CD4-positive, alpha-beta T cell treated with Interleukin-17A for 1 hour (primary cell): ENCODE measurements around the gene FUT8.
"Not testable (repeated sequence)": the region's sequence is repeated elsewhere in the genome, so short reads cannot be mapped to it uniquely, and the experiment has no call there.

Experiments used
- DNase-seq: peaks from one replicate; pipeline ENCODE4 v3.0.0-alpha.2; 2020

The FUT8 gene

GRCh38 chr14:65419593-65420252, 7.2 kb downstream of the FUT8 start:
- DNase-seq, result no peak

DNA sequence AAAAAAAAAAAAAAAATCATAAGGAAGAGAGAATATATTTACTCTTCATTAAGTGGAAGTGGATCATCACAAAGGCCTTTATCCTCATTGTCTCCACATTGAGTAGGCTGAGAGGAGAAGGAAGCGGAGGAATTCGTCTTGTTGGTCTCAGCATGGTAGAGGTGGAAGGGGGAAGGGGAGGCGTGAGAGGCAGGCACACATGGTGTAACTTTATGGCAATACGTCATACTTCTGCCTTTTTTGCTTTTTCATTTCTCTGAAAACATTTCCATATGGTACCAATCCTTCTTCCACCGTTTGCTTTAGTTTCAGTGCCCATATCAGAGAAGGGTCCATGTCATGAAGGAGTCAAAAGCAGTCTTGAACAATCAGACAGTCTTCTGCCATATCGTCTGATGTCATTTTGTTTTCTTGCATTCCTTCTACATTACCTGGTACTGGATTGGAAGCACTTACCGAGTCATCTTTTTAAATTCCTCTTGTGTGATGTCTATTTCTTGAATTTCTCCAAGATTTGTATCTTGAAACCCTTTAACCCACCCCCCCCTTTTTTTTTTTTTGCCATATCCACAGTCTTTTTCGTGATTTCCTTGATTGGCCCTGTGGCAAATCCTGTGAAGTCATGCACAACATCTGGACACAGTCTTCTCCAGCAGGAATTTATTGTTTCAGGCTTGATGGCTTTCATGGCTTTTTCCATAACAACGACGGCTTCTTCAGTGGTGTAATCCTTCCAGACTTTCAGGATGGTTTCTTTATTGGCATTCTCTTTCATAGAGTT, 8.9 kb downstream of the FUT8 start:
- no peak for DNase-seq

GRCh38 chr14:65422088-65422834, 9.7 kb downstream of the FUT8 start:
- DNase-seq, result no peak

DNA sequence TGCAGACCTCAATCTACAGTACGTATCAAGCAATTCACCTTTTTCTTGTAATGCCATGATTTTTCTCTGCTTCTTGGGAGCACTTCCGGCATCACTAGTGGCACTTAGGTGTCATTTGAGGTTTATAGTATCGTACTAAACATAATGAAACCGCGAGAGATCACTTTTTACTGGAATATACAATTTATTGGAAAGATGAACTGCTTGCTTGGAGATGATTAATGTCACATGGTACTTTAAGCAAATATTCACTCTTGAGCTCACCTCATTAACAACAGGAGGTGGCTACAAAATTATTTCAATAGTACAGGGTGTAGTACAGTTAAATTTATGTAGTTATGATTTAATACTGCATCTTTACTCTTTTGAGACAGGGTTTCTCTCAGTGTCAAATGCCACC, 11.5 kb downstream of the FUT8 start:
- no peak for DNase-seq

DNA sequence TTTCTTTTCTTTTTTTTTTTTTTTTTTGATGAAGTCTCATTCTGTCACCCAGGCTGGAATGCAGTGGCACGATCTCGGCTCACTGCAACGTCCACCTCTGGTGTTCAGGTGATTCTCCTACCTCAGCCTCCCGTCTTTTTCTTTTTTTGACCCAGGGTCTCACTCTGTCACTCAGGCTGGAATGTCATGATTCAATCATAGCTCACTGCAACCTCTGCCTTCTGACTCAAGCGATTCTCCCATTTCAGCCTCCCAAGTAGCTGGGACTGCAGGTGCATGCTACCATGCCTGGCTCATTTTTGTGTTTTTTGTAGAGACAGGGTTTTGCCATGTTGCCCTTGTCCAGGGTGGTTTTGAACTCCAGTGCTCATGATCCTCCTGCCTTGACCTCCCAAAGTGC, 12.0 kb downstream of the FUT8 start:
- DNase-seq, result no peak

DNA sequence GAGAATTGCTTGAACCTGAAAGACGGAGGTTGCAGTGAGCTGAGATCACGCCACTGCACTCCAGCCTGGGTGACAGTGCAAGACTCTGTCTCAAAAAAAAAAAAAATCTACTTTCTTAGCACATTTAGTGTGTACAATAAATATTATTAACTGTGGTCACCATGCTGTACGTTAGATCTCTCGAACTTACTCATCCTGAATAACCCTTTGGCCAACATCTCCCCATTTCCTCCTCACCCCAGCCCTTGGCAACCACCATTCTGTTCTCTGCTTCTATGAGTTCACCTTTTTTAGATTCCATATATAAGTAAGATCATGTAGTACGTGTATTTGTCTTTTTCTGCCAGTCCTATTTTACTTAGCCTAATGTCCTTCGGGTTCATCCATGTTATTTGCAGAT, 13.4 kb downstream of the FUT8 start:
- no peak for DNase-seq

DNA sequence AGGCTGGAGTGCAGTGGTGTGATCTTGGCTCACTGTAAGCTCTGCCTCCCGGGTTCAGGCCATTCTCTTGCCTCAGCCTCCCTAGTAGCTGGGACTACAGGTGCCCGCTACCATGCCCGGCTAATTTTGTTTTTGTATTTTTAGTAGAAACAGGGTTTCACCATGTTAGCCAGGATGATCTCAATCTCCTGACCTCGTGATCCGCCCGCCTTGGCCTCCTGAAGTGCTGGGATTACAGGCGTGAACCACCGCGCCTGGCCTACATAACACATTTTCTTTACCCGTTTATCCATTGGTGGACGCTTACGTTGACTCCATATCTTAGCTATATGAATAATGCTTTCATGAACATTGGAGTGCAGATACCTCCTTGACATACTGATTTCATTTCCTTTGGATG, 14.4 kb downstream of the FUT8 start:
- DNase-seq, result not testable (repeated sequence)

DNA sequence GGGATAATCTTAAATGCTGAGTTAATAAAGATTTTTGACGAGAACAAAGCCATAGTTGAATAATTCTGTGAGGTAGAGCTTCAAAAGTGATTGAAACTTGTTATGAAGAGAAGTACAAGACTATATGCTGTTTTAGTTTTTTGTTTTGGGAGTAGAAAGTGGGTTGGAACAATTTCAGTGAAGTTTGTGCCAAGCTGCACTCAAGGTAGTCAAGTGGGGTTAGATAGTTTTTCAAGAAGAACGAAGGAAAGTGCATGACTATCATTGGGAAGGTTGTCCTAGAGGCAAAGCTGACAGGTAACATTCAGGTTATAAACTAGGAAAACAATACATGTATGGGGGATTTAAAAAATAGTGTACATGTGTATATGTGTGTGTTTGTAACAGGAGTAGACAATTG, 16.2 kb downstream of the FUT8 start:
- no peak for DNase-seq

GRCh38 chr14:65429757-65430156, 17.2 kb downstream of the FUT8 start:
- DNase-seq, result no peak

GRCh38 chr14:65431245-65431644, 18.7 kb downstream of the FUT8 start:
- DNase-seq, result no peak

GRCh38 chr14:65431951-65432350, 19.4 kb downstream of the FUT8 start:
- DNase-seq, result no peak

DNA sequence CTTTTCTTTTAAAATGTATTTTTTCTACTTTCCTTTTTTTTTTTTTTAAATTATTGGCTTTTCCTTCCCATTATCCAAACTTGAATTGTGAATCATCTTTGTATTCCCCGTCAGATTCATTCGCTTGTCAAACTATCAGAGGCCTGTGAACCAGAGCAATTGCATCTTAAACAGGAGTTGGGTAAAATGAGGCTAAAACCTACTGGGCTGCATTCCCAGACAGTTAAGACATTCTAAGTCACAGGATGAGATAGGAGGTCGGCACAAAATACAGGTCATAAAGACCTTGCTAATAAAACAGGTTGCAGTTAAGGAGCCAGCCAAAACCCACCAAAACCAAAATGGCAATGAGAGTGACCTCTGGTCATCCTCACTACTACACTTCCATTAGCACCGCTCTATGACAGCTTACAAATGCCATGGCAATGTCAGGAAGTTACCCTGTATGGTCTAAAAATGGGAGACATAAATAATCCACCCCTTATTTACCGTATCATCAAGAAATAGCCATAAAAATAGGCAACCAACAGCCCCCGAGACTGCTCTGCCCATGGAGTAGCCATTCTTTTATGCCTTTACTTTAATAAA, 19.9 kb downstream of the FUT8 start:
- no peak for DNase-seq

DNA sequence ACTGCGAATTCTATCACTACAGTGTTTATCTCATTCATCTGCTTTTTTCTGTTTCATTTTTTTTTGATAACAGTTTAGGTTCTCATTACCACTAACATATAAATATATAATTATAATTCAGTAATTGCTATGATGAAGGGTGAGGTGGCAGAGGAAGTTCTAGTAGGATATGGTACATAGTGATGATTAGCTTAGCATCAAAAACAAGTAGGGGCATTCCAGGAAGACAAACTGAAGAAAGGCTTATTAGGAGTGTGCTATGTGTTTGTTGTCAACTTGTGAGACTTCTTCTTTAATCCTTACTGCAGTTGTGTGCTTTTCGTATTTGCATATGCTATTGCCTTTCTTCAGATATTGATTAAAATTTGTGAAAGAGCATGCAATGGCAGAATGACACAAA, 20.6 kb downstream of the FUT8 start:
- DNase-seq, result peak; percentile 17

- DNase-seq, result no peak
Observed at GRCh38 chr14:65433646-65434045, 21.1 kb downstream of the FUT8 start.

DNA sequence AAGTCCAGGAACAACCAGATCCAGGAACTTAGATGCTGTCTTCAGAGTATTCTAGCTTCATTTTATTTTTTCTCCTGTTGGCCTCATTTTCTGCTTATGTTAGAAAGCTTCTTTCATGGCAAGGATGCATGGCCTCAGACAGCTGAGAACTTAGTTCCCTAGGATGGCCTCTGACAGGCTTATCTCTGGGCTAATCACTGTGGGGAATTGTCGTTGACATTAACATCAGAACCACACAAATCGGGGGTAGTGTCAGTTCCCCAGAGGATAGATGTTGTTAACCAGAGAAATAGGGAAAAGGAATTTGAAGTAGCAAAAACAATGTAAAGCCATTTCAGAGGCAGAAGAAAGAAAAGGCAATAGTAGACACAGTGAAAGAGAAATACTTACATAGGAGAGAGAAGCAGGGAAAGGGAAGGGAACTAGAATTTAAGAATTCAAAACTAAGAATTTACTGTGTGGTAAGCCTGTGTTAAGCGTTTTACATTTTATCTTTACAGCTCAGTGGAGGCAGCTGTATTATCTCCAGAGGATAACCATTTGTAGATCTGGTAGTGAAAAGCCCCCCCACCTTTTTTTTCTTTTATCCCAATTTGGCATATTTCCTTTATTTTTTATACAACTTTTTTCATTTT, 21.8 kb downstream of the FUT8 start:
- DNase-seq, result no peak

DNA sequence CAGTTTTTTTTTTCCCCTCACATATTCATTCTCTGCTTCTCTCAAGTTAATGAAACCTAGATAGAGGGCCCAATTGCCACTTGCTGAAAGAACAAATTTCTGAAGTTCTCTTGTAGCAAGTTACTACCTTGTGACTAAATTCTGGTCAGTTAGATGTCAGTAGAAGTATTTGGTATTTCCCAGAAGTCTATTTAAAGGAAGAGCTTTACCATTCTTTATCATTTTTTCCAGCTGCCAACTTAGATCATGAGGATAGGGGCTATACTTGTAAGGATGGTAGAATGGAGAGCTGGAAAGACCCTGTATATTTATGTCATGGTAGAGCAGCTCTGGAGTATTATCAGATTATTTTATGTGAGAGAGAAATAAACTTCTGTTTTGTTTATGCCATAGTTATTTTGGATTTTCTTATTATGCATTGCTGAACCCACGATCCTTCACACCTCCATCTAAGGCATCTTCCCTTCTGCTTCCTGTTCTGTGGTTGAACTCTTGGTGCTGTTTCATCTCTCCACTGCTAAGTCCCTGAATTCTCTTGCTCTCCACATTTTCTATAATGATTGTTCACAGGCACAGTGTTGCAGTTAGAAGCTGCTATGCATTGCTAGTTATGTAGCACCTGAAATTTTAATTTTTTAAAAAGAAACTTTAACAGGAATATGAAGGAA, 25.9 kb downstream of the FUT8 start:
- DNase-seq, result no peak

DNA sequence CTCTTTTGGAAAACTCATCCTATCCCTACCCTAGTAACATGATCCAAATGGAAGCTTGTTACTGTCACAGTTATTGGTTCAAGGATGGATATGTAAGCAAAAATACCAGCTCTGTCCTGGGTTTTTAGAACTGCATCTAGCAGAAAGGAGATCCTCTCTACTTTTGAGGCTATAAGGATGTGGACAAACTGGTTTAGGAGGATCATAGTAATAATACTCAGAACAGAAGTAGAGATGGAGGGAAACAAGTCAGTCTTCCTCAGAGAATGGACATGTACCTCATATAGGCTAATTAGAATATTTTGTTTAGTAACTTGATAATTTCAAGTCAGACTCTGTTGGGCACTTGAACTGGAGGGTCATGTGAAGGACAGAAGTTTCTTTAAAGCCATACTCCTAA, 26.6 kb downstream of the FUT8 start:
- no peak for DNase-seq

DNA sequence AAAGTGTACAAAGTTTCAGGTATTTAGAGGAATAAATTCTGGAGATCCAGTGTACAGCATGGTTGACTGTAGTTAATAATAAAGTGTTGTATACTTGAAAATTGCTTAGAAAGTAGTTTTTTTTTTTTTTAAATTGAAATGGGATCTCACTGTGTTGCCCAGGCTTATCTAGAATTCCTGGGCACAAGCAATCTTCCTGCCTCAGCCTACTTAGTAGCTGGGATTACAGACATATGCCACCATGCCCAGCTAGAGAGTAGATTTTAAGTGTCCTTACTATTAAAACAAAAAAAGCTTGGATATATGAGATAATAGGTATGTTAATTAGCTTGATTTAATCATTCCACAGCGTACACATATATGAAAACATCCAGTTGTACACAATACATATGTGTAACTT, 27.7 kb downstream of the FUT8 start:
- DNase-seq, result no peak

DNA sequence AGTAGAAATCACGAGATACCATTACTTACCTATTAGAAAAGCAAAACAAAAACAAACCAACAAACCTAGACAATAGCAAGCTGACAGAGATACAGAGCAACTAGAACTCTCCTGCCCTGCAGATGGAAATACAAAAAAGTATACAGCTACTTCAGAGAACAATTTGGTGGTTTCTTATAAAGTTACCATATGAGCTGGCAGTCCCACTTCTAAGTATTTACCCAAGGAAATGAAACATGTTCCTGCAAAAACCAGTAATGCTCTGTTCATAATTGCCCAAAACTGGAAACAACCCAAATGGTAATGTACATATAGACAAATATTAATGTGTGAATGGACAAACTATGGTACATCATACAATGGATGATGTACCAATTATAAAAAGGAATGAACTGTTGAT, 31.7 kb downstream of the FUT8 start:
- DNase-seq, result no peak

DNA sequence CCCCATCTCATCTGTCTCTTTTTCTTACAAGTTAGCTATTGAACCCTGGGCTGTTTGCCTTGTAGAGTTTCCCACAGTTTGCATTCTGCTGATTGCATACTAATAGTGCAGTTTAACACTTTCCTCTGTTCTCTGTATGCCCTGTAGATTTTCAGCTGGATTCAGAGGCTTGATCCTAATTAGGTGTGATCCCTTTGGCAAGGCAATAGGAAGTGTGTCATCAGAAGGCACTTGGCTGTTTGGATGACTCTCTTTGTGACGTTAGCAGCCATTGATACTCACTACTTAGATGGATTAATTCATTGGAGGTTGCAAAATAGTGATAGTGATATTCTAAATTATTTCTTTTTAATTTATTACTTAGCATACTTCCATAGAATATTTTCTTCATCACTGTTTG, 33.6 kb downstream of the FUT8 start:
- DNase-seq, result no peak

DNA sequence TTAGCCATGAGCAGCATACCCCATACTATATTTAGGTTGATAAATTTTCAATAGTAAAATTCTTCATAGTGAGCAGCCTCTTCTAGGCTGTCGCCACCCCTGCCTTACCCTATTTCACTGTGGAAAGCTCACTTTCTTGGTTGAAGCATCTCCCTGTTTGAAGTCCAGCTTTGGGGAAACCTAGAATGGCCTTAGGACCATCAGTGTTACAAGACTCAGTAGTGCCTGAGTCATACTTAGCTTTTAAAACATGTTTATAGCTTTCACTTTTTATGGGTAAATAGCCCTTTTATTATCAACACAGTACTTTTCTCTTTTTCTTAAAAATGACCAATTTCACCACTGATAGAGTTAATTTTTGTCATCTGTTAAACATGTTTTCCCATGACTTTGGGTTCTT, 37.1 kb downstream of the FUT8 start:
- DNase-seq, result no peak

DNA sequence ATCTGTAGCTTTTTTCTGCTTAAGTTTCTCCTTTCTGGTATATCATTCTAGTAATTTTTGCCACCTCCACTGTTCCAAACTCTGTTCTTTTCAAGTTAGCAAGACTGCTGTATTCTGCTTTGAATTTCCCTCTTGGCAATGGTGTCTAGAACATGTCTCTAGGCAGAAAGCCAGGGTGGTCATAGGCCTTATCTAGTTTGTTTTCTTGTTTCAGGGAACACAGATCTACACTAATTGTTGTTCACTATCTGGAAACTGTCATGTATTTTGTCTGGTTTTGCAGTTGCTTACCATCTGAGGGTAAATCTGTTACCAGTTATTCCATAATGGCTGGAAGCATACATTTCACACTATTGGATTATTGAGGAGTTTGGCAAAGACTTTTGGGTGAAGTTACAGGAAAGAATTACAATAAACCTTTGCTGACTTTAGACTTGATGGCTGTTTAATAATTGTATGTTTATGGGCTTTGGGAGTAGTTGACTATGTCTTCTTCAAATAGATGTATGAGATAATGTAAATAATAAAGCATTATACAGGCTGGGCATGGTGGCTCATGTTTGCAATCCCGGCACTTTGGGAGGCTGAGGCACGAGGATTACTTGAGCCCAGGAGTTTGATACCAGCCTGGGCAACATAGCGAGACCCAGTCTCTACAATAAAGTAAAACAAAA, 41.4 kb downstream of the FUT8 start:
- no peak for DNase-seq
